ENCODE measurements around the gene LRRTM1. TPM values are rescaled to one million over a fixed set of nuclear protein-coding genes. Genes with fewer than 3 reads are reported as not detected.

The LRRTM1 gene
- total and polyA plus RNA-seq, 2 donors (not counting 3 experiments of a cell fraction or from before 2014, with no cell fraction given): not detected

DNA sequence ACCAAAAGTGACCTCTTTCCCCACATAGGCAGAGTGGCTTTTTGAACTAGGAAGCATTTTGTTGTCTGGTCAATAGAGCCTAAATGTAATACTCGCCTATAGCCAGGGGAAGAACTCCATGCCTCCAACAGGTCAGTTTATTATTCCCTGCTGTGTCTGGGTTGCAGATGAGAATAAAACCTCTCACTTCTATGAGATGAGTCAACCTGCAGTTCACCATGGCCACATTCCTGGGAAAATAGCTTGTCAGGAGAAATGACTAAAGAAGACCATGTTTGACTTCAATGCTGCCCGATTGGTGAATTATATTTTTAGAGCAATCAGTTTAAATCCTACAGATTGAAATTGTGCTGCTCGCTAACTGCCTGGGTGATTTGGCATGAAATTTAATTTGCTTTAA, 46.7 kb upstream of the LRRTM1 start:
- intact Hi-C loops (cut with micrococcal nuclease): no loop called here
- H3K4me2 ChIP-seq (ENCODE audit: insufficient read depth, low read length): no peak overlapping the region
- H3K27me3 ChIP-seq (ENCODE audit: control insufficient read depth in 2 of 2, insufficient read depth in 2 of 2, low read length in 2 of 2): no peaks in the 10 kb centered on the region
- H3K9me1 ChIP-seq (replicated peaks; ENCODE audit: control insufficient read depth, extremely low read depth, insufficient read depth, low read length): no peaks in the 10 kb centered on the region
- no peaks in the 10 kb centered on the region for H3K36me3 ChIP-seq (ENCODE audit: control insufficient read depth in 2 of 2, extremely low read depth in 1 of 2, insufficient read depth in 2 of 2, low read length in 2 of 2)
- dilution Hi-C loops (cut with MboI; ENCODE audit: extremely low pct_ligation_motif_present, low sequenced_read_pairs): no loop called here
- no peaks in the 10 kb centered on the region for H3K4me1 ChIP-seq (ENCODE audit: control insufficient read depth, extremely low read depth, insufficient read depth, low read length)
- POLR2A ChIA-PET: no interaction called here
- no TSS peak for BruUV-seq (replicated peaks)
- H3K4me3 ChIP-seq (replicated peaks in 1 of 3; ENCODE audit: insufficient read depth in 1 of 3, low read depth in 1 of 3, low read length in 3 of 3): no peak overlapping the region
- CTCF ChIA-PET: no interaction called here
- no peak for FAIRE-seq
- H3K27ac ChIP-seq (ENCODE audit: insufficient read depth, low read depth, low read length): no peak overlapping the region
- H4K20me1 ChIP-seq (replicated peaks; ENCODE audit: control insufficient read depth, extremely low read depth, insufficient read depth, low read length): no peaks in the 10 kb centered on the region
- no peak overlapping the region for H3K9ac ChIP-seq (replicated peaks; ENCODE audit: extremely low read depth, insufficient read depth, low read length)
- peaks cover 2% of the 10 kb centered on the region for H3K9me3 ChIP-seq (replicated peaks; ENCODE audit: control insufficient read depth, insufficient read depth, low read length)
- H3K79me2 ChIP-seq (ENCODE audit: control insufficient read depth, insufficient read depth, low read length): no peaks in the 10 kb centered on the region
- no peak overlapping the region for H2AFZ ChIP-seq (ENCODE audit: low read depth, low read length)
- TF ChIP-seq, protein P1, sequence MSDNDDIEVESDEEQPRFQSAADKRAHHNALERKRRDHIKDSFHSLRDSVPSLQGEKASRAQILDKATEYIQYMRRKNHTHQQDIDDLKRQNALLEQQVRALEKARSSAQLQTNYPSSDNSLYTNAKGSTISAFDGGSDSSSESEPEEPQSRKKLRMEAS (IDR thresholded peaks at IDR 0.05; ENCODE audit: insufficient read depth, insufficient read length): no peak
- TF ChIP-seq POLR2AphosphoS5 (IDR thresholded peaks at IDR 0.05; ENCODE audit: insufficient read depth, low read depth, low read length) (no peak), MYC (IDR thresholded peaks at IDR 0.05; ENCODE audit: low read depth, low read length) (no peak), POLR2A (IDR thresholded peaks at IDR 0.05; ENCODE audit: low read depth, low read length) (no peak), FOS (IDR thresholded peaks at IDR 0.05; ENCODE audit: borderline replicate concordance, insufficient read depth, low read length) (no peak), EZH2 (IDR thresholded peaks at IDR 0.05; ENCODE audit: borderline replicate concordance, low read depth, low read length, severe bottlenecking) (no peak), GATA2 (IDR thresholded peaks at IDR 0.05; ENCODE audit: insufficient read depth, insufficient read length, low read depth, low read length) (no peak), JUN (IDR thresholded peaks at IDR 0.05; ENCODE audit: borderline replicate concordance, insufficient read depth, insufficient read length, low read depth) (no peak)
- TF ChIP-seq, protein P2, sequence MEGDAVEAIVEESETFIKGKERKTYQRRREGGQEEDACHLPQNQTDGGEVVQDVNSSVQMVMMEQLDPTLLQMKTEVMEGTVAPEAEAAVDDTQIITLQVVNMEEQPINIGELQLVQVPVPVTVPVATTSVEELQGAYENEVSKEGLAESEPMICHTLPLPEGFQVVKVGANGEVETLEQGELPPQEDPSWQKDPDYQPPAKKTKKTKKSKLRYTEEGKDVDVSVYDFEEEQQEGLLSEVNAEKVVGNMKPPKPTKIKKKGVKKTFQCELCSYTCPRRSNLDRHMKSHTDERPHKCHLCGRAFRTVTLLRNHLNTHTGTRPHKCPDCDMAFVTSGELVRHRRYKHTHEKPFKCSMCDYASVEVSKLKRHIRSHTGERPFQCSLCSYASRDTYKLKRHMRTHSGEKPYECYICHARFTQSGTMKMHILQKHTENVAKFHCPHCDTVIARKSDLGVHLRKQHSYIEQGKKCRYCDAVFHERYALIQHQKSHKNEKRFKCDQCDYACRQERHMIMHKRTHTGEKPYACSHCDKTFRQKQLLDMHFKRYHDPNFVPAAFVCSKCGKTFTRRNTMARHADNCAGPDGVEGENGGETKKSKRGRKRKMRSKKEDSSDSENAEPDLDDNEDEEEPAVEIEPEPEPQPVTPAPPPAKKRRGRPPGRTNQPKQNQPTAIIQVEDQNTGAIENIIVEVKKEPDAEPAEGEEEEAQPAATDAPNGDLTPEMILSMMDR (IDR thresholded peaks at IDR 0.05; ENCODE audit: extremely low read depth in 1 of 2, insufficient read depth in 1 of 2, low read depth in 1 of 2, low read length in 2 of 2): no peak
- DNase-seq (ENCODE audit: low read depth, low spot score): no peak
